NCI-H2227 (cell line): ENCODE data around the gene NIPSNAP2.
"Not testable (repeated sequence)": the region's sequence is repeated elsewhere in the genome, so short reads cannot be mapped to it uniquely, and the experiment has no call there.

Experiments
- DNase-seq: peaks from one replicate; lab custom pipeline; 2025; ENCODE audit not compliant: unreplicated experiment; lab: John Stamatoyannopoulos, UW

The NIPSNAP2 gene

GRCh38 chr7:55964261-55965099 lies at the start of gene NIPSNAP2:
Gene NIPSNAP2 (plus strand): TSS chr7:55964585. CDS start chr7:55964610, 25 bp downstream.
- DNase-seq: peak; percentile 78

- DNase-seq: no peak
Measured at GRCh38 chr7:55917771-55918170, 46.6 kb upstream of the NIPSNAP2 start.

DNA sequence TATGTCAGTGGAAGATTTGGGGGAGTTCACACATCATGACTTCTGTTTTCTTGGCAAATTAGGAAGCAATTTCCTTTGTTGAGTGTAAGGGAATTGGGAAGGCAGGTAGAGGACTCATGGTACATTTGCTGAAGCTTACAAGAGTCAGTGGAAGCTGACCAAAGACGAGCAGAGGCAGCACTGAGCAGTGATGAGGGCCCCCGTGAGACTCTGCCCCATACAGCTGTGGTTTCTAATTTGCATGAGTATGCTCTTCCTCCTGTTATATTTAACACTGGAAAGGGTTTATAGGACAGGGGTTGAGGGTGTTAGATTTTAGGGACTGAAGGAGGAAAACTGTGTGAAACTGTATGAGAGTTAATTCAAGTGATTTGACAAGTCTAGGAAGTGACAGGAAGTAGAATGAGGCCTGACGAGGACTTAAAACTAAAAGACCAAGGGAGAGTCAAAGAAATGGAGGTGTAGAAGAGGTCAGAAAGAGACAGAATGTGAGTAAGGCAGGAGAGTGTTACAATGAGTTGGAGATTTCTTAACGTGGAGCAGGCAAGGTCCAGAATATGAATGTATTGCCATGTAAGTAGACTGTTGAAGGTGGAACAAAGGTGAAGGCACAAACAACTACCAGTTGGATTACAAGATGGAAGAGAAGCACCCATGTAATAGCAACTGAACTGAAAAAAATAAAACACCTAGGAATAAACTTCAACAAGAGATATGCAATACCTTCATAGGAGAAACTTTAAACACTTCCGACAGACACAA lies 36.2 kb upstream of the NIPSNAP2 start:
- no peak for DNase-seq

DNA sequence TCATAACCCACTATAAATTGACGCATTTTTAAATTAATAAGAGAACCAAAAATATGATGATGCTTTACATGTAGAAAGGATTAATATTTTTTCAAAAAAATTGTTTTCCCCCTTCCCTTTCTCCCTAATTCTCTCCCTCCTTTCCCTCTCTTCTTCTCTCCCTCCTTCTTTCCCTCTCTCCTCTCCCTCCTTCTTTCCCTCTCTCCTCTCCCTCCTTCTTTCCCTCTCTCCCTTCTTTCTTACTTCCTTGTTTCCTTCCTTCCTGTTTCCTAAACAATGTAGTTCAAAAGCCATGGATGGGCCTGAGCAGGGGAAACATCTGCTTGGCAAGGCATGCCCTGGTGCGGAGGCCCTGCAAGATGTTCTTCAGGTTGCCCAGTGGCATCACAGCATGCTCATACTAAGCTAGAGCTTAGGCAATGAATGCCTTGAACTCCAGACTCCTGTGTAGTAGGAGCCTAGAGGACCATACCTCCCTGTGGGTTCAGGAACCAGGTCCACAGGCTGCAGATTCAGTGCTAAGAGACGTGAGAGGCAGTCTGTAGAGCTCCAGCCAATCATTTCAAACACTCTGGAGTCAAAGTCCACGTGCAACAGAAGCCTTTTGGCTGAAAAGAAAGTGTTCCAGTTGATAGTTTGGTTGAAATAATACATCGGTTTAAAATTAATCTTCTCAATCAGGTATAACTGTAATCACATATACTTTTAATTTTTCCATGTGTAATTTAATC lies 32.8 kb upstream of the NIPSNAP2 start:
- no peak for DNase-seq

DNA sequence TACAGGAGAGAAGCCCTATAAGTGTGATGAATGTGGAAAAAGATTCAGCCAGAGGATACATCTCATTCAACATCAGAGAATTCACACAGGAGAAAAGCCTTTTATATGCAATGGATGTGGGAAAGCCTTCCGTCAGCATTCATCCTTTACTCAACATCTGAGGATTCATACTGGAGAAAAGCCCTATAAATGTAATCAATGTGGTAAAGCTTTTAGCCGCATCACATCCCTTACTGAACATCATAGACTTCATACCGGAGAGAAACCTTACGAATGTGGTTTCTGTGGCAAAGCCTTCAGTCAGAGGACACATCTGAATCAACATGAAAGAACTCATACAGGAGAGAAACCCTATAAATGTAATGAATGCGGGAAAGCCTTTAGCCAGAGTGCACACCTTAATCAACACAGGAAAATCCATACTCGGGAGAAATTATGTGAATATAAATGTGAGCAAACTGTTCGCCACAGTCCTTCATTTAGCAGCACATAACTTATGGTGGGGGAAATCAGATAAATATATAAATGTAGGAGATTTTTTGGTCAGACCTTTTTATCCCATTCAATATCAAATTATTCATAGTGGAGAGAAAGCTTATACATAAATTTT lies 24.8 kb upstream of the NIPSNAP2 start:
- DNase-seq: no peak

- DNase-seq: no peak
Measured at GRCh38 chr7:55946545-55946944, 17.8 kb upstream of the NIPSNAP2 start.

DNA sequence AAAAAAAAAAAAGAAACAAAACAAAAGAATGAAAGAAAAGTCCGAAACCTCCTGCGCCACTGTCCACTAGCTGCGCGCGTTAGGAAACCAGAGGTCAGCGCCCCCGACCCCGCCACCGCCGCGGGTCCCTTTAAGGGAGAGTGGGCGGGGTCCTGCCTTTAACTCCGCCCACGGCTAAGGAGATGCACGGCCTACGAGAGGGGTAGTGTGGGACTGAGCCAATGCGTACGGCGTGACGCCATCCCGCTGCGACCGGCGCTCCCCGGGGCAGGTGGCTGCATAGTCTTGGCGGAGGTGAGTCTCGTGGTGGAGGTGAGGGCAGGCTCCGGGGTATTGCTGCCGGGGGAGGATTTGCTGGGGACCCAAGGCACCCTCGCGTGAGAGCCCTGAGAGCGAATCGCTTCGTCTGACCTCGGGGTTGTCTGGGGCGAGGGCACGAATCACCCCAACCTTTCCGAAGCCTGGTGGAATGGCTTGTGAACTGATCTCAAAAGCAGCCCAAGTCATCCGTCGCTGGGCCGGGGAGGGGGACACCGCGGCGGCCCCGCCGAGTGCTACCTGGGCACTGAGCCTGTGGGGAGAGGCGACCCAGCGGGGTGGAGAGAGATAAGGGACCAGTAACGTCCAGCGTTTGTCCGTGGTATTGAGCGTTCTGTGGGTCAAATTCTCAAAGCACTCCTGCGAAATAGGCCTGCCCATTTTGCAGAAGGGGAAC lies 12.6 kb upstream of the NIPSNAP2 start, which contains the start of gene MRPS17:
Gene MRPS17 (plus strand): TSS at position 241 of the 715 bp plus-strand sequence. CDS start 1,319 bp downstream, outside the sequence.
- peak; percentile 92 for DNase-seq

DNA sequence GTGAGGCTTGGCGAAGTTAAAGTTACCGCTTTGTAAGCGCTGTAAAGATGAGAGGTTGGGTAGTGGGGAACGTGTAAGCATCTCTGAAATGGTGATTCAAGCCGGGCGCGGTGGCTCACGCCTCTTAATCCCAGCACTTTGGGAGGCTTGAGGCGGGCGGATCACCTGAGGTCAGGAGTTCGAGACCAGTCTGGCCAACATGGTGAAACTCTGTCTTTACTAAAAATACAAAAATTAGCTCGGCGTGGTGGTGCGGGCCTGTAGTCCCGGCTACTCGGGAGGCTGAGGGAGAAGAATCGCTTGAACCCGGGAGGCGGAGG lies 12.1 kb upstream of the NIPSNAP2 start:
- not testable (repeated sequence) for DNase-seq

DNA sequence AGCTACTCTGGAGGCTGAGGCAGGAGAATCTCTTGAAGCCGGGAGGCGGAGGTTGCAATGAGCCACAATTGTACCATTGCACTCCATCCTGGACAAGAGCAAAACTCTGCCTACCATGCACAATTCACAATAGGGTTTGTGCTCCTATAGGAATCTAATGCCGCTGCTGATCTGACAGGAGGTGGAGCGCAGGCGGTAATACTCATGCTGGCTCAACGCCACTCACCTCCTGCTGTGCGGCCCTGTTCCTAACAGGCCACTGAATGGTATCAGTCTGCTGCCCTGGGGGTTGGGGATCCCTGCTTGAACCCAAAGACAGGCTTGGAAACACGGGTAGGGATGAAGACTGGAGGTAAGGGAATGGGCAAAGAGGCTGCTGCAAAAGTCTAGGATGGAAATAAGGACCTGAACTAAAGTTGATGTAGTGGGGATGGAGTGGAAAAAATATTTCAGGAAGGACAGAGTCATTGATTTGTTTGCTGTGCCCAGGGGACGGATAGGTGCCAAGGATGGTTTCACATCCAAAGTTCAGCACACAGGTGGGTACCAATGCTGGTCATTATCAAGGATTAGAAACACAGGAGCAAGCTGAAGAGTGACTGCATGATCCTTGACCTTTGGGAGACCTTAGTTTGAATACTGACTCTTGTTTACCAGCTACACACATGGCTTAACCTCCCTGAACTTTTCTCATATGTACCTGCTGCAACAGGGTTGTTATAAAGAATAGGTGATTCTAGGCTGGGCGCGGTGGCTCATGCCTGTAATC lies 10.5 kb upstream of the NIPSNAP2 start:
- no peak for DNase-seq

DNA sequence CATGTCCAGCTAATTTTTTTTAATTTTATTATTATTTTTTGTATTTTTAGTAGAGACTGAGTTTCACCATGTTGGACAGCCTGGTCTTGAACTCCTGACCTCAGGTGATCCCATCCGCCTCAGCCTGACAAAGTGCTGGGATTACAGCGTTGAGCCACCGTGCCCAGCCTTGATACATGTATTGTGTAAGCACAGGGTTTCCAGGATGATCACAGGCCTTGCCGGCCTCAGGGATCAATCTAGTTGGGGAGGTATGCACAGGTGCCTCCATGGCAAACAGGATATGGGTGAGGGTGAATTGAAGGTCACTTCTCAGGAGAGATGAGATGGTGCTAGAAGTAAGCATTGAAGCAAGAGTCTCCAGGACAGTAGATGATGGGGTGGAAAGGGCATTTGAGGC lies 7.2 kb upstream of the NIPSNAP2 start:
- DNase-seq: no peak

DNA sequence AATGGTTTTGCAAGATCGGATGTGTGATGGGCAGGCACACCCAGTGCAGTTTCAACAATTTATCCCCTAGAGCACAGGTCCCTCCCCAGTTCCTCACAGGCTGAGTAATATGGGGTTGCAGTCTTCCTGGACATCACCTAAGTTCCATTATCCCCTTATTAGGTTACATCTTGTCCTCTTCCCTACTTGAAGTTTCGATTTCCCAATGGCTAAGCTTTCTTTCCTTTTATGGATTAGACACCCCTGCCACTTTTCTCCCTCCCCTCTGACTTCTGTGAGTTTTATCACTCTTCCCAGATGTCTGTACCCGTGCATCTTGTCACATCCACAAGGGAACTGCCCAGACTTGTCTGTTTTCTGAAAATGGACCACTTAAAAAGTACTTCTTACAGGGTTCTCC lies 2.4 kb upstream of the NIPSNAP2 start:
- no peak for DNase-seq

- DNase-seq: no peak
Measured at GRCh38 chr7:55963584-55964168, 709 bp upstream of the NIPSNAP2 start.

GRCh38 chr7:55965100-55965470 lies 700 bp downstream of the NIPSNAP2 start:
- DNase-seq: no peak

DNA sequence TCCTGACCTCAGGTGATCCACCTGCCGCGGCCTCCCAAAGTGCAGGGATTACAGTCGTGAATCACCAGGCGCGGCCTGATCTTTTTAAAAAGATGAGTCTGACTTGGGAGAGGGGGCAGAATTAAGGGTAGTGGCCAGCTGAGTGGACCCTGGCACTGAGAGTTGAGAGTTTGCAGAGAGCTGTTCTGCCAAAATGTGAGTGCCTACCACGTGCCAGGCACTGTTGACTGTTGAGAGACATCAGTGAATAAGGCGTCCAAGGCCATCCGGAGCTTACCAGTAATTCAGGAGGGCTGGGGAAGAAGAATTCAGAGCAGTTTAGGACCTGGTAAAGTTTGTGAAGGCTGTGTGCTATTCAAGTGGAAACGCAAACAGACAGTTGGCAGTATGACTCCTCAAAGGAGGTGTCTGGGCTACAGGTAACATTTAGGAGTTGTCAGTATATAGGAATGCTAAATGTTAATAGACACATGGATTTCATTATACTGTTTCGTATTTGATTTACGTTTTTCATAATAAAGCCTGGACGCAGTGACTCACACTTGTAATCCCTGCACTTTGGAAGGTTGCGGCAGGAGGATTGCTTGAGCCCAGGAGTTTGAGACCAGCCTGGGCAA lies 1.5 kb downstream of the NIPSNAP2 start:
- no peak for DNase-seq

DNA sequence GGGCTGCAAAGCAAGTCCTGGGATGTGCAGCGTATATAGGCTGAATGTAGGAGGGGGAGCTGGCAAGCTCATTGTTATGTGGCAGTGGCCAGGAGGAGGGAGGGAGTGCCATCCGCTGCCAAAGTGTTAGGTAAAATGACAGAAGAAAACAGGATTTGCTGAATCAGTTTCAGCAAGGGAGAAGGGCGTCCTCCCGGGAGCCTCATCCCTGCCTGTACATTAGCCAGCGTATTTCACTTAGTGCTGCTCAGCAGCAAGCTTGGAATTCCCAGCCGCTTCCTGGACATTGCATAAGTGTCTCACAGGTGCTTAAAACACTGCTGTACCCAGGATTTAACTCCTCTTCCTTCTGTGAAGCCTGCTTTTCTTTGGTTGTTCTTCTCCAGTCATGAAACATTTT lies 2.5 kb downstream of the NIPSNAP2 start:
- DNase-seq: no peak

GRCh38 chr7:55969391-55969790 lies 5.0 kb downstream of the NIPSNAP2 start:
- DNase-seq: no peak

DNA sequence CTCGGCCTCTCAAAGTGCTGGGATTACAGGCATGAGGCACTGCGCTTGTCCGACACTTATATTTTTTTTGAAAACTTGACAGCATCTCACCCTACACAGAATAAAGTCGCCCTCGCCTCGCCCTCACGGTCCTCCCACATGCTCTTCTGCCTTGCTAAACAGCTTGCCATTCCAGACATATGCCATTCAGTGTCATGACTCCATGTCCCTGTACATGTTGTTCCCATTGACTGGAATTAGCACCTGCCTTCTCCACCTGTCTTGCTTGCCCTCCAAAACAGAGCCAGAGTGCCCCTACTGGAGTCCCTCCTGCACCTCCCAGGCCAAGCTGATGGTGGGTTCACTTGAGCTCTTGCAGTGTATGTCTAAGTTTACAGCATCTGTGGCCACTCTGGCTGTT lies 6.2 kb downstream of the NIPSNAP2 start:
- DNase-seq: no peak

GRCh38 chr7:55970978-55971377 lies 6.6 kb downstream of the NIPSNAP2 start:
- DNase-seq: no peak

GRCh38 chr7:55973747-55974250 lies 9.4 kb downstream of the NIPSNAP2 start:
- no peak for DNase-seq
